ENCODE measurements around the gene SORCS1.

The SORCS1 gene

GRCh38 chr10:106535304-106535953 is 629.1 kb downstream of the SORCS1 start:
- no peak for DNase-seq (ENCODE audit: low spot score)
- no peak for TF ChIP-seq CTCF (IDR thresholded peaks at IDR 0.05; ENCODE audit: extremely low read depth, missing control alignments)

GRCh38 chr10:106534441-106534840 is 630.1 kb downstream of the SORCS1 start:
- DNase-seq (ENCODE audit: low spot score), result no peak
- no peak for TF ChIP-seq CTCF (IDR thresholded peaks at IDR 0.05; ENCODE audit: extremely low read depth, missing control alignments)

DNA sequence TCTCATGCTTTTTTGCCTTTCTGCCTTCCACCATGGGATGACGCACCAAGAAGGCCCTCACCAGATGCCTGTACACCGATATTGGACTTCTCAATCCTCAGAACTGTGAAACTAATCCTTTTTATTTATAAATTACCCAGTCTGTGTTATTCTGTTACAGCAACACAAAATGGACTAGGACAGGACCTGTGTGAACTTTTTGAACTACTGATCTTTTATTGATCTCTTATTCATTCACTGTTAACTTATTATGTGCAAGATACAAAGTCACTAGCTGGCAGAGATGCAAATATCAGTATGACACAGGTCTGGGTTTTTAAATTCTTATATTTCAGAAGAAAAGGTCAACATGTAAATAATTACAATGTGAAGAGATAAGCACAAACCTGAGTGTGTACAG is 635.8 kb downstream of the SORCS1 start:
- DNase-seq (ENCODE audit: low spot score), result no peak
- TF ChIP-seq CTCF (IDR thresholded peaks at IDR 0.05; ENCODE audit: extremely low read depth, missing control alignments), result no peak

DNA sequence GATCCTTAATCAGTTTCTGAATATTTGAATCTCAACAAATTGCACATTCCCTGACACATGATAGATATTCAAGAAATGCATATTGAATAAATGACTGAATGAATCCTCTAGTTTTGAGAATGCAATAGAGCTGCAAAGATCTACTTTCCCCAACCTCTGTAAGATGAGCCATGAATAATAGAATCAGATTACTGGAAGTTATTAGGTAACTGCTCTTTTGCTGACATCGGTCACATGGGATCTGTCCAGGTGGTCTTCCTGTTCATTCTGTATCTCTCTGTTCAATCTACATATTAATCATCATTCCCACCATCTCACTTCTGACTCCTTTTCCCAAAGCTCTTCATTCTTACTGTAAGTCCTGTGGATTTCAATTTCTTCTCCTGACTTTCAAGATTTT is 638.7 kb downstream of the SORCS1 start:
- TF ChIP-seq CTCF (IDR thresholded peaks at IDR 0.05; ENCODE audit: extremely low read depth, missing control alignments), result no peak
- DNase-seq (ENCODE audit: low spot score), result no peak
